AG04449 (cell line): ENCODE results near the gene JTB.
A peak's percentile ranks its signal among the peaks of the same experiment; 100 is the strongest.

Experiments used
- CTCF ChIA-PET: fragments of 350-600 bp; formaldehyde crosslinking; extraction: SDS; loops from one replicate; lab custom pipeline; 2021; ENCODE audit warnings: antibody characterized with exemption; lab: Yijun Ruan, JAX
- POLR2A ChIA-PET: fragments of 400-600, 350-600 bp; formaldehyde crosslinking; extraction: SDS; loops from one replicate; lab custom pipeline; 2020; ENCODE audit warnings: antibody characterized with exemption, inconsistent platforms; lab: Yijun Ruan, JAX
- DNase-seq: peaks from one replicate; pipeline ENCODE4 v3.0.0-alpha.2; 2010; ENCODE audit warnings: low read depth, low spot score
- H3K4me3 ChIP-seq: 2 replicates; pipeline ENCODE4 v1.5.1; 2011; ENCODE audit warnings: low read depth, mild to moderate bottlenecking, control low read depth, low read length
- TF ChIP-seq, protein P1 (sequence below): IDR thresholded peaks from one replicate; pipeline ENCODE4 v1.5.1; 2011; ENCODE audit warnings: mild to moderate bottlenecking, moderate library complexity, low read length, control low read depth, inconsistent platforms; ENCODE audit not compliant: insufficient read depth; ENCODE audit errors: missing control alignments

JTB gene

GRCh38 chr1:153960206-153960605, 17.3 kb downstream of the JTB start:
- no peak overlapping the region for H3K4me3 ChIP-seq
- DNase-seq = no peak
- ChIA-PET POLR2A (interaction anchor here (0.6 kb wide), 2 partner anchors 17 to 27 kb away, joined by 3 read pairs; no protein-coding TSS in a partner anchor), CTCF (interaction anchor here (1.2 kb wide), 1 partner anchor 27 kb away, joined by 3 read pairs; no protein-coding TSS in a partner anchor)
- TF ChIP-seq, protein P1, sequence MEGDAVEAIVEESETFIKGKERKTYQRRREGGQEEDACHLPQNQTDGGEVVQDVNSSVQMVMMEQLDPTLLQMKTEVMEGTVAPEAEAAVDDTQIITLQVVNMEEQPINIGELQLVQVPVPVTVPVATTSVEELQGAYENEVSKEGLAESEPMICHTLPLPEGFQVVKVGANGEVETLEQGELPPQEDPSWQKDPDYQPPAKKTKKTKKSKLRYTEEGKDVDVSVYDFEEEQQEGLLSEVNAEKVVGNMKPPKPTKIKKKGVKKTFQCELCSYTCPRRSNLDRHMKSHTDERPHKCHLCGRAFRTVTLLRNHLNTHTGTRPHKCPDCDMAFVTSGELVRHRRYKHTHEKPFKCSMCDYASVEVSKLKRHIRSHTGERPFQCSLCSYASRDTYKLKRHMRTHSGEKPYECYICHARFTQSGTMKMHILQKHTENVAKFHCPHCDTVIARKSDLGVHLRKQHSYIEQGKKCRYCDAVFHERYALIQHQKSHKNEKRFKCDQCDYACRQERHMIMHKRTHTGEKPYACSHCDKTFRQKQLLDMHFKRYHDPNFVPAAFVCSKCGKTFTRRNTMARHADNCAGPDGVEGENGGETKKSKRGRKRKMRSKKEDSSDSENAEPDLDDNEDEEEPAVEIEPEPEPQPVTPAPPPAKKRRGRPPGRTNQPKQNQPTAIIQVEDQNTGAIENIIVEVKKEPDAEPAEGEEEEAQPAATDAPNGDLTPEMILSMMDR = no peak

GRCh38 chr1:153959454-153959853, 18.0 kb downstream of the JTB start:
- TF ChIP-seq, protein P1 = no peak
- POLR2A ChIA-PET = interaction anchor here (0.6 to 1.7 kb wide), 3 partner anchors 8 to 296 kb away, joined by 3 to 17 read pairs (median 5); partner anchors contain the start of gene CREB3L4
- H3K4me3 ChIP-seq = no peak overlapping the region
- no peak for DNase-seq
- CTCF ChIA-PET = interaction anchor here (1.2 to 5.6 kb wide), 2 partner anchors 14 to 28 kb away, joined by 3 to 83 read pairs; partner anchors contain the start of gene DENND4B

- peak overlapping the region; percentile 94 for H3K4me3 ChIP-seq
- CTCF ChIA-PET = interaction anchor here (1.5 to 5.6 kb wide), 2 partner anchors 14 to 28 kb away, joined by 7 to 83 read pairs; partner anchors contain the start of genes DENND4B and RAB13
- POLR2A ChIA-PET = interaction anchor here (0.6 to 1.7 kb wide), 8 partner anchors 9 to 36 kb away, joined by 3 to 17 read pairs (median 4); partner anchors contain the start of genes CREB3L4, DENND4B, GATAD2B and JTB
Measured at GRCh38 chr1:153958961-153959260, 18.6 kb downstream of the JTB start.

DNA sequence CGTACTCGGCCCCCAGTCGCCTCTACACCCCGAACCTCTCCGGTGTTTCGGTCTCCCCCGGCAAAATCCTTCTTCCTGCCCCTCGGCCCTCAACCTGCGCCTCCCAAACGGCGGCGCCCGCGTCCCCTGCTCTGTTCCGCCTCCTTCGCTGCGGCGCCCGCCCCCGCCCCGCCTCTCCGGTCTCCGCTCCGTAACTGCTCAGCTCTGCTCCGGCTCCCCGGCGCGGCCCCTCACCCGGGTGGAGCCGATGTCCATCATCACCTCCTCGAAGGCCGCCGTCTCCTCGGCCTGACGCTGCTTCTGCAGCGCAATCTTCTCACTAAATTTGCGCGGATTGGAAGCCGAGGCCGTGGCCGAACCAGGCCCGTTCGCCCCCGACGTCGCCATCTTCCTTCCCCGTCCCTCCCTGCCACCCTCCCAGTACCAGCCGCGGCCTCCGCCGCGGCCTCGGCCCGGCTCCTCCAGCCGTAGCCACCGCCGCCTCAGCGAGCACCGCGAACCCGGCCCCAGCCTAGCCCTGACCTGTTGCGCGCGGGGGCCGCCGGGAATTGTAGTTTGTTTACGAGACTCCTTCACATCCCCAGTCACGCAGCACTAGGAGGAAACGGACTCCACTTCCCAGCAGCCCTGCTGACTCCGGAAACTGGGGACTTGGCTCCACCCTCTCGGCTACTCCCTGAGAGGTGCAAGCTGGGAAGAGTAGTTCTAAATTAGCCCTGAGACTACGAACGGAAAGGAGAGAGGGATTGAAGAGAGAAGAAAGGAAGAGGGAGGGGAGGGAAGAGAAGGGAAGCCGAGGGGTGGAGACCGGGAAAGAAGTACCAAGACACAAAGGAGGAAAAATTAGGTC, 19.1 kb downstream of the JTB start, which contains the start of gene CRTC2:
Gene CRTC2, minus strand, starts transcription at position 502 of the 850 bp plus-strand sequence. Its CDS starts 115 bp downstream, at position 387.
- peak; percentile 85 for DNase-seq
- peak within 1 kb of the TSS; percentile 94 for H3K4me3 ChIP-seq
- CTCF ChIA-PET = interaction anchor here (1.0 to 5.6 kb wide), 3 partner anchors 13 to 138 kb away, joined by 3 to 83 read pairs (median 7); partner anchors contain the start of genes DENND4B and RAB13
- TF ChIP-seq, protein P1 = peak; percentile 2
- POLR2A ChIA-PET = interaction anchor here (0.6 to 2.7 kb wide), 11 partner anchors 9 to 35 kb away, joined by 3 to 18 read pairs (median 4); partner anchors contain the start of genes CREB3L4, DENND4B, GATAD2B and JTB

More at GRCh38 chr1:153958961-153959260, 18.6 kb downstream of the JTB start:
- TF ChIP-seq, protein P1 = no peak
- DNase-seq = no peak

GRCh38 chr1:153957744-153958110, 19.7 kb downstream of the JTB start:
- ChIA-PET CTCF (interaction anchor here (0.7 to 5.6 kb wide), 4 partner anchors 9 to 137 kb away, joined by 3 to 83 read pairs (median 6); partner anchors contain the start of genes DENND4B and RAB13), POLR2A (interaction anchor here (0.6 to 2.7 kb wide), 7 partner anchors 8 to 332 kb away, joined by 3 to 18 read pairs (median 4); partner anchors contain the start of genes CREB3L4, DENND4B and JTB)
- no peak for DNase-seq
- peak overlapping the region; percentile 94 for H3K4me3 ChIP-seq
- TF ChIP-seq, protein P1 = no peak
